Muscle layer of duodenum (tissue), 2 donors: Measurements from ENCODE around the gene AGO4.
"Not testable (repeated sequence)": the region's sequence is repeated elsewhere in the genome, so short reads cannot be mapped to it uniquely, and the experiment has no call there.

Experiments used
- H3K27ac ChIP-seq: one replicate; pipeline ENCODE4 v1.7.0; 2013; ENCODE audit warnings: mild to moderate bottlenecking, low read length
- H3K27me3 ChIP-seq: one replicate; pipeline ENCODE4 v1.7.0; 2013; ENCODE audit warnings: low read depth, mild to moderate bottlenecking, control low read depth, low read length
- H3K36me3 ChIP-seq, 2 donors: one replicate each; pipeline ENCODE4 v1.7.0; 2013; ENCODE audit warnings: low read length in 2 of 2, control low read depth in 1 of 2, mild to moderate bottlenecking in 1 of 2; ENCODE audit not compliant: insufficient read depth in 2 of 2, control insufficient read depth in 1 of 2
- H3K4me1 ChIP-seq, 2 donors: one replicate each; pipeline ENCODE4 v1.7.0; 2013; ENCODE audit warnings: low read length in 2 of 2, mild to moderate bottlenecking in 2 of 2, control low read depth in 1 of 2, moderate library complexity in 1 of 2; ENCODE audit not compliant: insufficient read depth in 2 of 2, control insufficient read depth in 1 of 2
- H3K4me3 ChIP-seq, 2 donors: one replicate each; pipeline ENCODE4 v1.7.0; 2013; ENCODE audit warnings: low read length in 2 of 2, low read depth in 1 of 2, mild to moderate bottlenecking in 1 of 2
- H3K9me3 ChIP-seq, 2 donors: one replicate each; pipeline ENCODE4 v1.7.0; 2013; ENCODE audit warnings: low read length in 2 of 2, control low read depth in 1 of 2, mild to moderate bottlenecking in 1 of 2; ENCODE audit not compliant: control insufficient read depth in 1 of 2
- donor health status: healthy.

The AGO4 gene

GRCh38 chr1:35869245-35869950 is 61.6 kb downstream of the AGO4 start:
- H3K4me3 ChIP-seq, H3K36me3 ChIP-seq, H3K27ac ChIP-seq, H3K4me1 ChIP-seq, H3K27me3 ChIP-seq, H3K9me3 ChIP-seq: not testable (repeated sequence)

GRCh38 chr1:35870651-35871309 is 63.0 kb downstream of the AGO4 start:
- Histone ChIP-seq H3K4me1 (no peaks in the 10 kb centered on the region), H3K27ac (no peak overlapping the region), H3K36me3 (no peaks in the 10 kb centered on the region), H3K4me3 (no peak overlapping the region), H3K27me3 (no peaks in the 10 kb centered on the region), H3K9me3 (no peaks in the 10 kb centered on the region)

GRCh38 chr1:35873243-35873750 is 65.5 kb downstream of the AGO4 start:
- H3K36me3 ChIP-seq = no peaks in the 10 kb centered on the region
- H3K9me3 ChIP-seq = no peaks in the 10 kb centered on the region
- no peaks in the 10 kb centered on the region for H3K4me1 ChIP-seq
- H3K27me3 ChIP-seq = no peaks in the 10 kb centered on the region
- no peak overlapping the region for H3K27ac ChIP-seq
- H3K4me3 ChIP-seq = no peak overlapping the region

GRCh38 chr1:35874115-35874514 is 66.3 kb downstream of the AGO4 start:
- H3K4me1 ChIP-seq, H3K27me3 ChIP-seq, H3K36me3 ChIP-seq, H3K27ac ChIP-seq, H3K4me3 ChIP-seq, H3K9me3 ChIP-seq: not testable (repeated sequence)

GRCh38 chr1:35876988-35877387 is 69.2 kb downstream of the AGO4 start:
- H3K27ac ChIP-seq = no peak overlapping the region
- H3K4me1 ChIP-seq = no peaks in the 10 kb centered on the region
- no peak overlapping the region for H3K4me3 ChIP-seq
- H3K36me3 ChIP-seq = no peaks in the 10 kb centered on the region
- no peaks in the 10 kb centered on the region for H3K27me3 ChIP-seq
- H3K9me3 ChIP-seq = no peaks in the 10 kb centered on the region

- H3K4me3 ChIP-seq = no peak overlapping the region
- H3K27me3 ChIP-seq = no peaks in the 10 kb centered on the region
- peaks cover 14 to 27% of the 10 kb centered on the region in 2 donors for H3K4me1 ChIP-seq
- H3K36me3 ChIP-seq = no peaks in the 10 kb centered on the region
- no peak overlapping the region for H3K27ac ChIP-seq
- no peaks in the 10 kb centered on the region for H3K9me3 ChIP-seq
Measured at GRCh38 chr1:35881850-35882273, 74.0 kb downstream of the AGO4 start.

- Histone ChIP-seq H3K27ac (no peak overlapping the region), H3K27me3 (no peaks in the 10 kb centered on the region), H3K36me3 (no peaks in the 10 kb centered on the region), H3K4me1 (peaks cover 21 to 31% of the 10 kb centered on the region in 2 donors), H3K4me3 (peak overlapping the region in 1 of 2 donors; percentile 95), H3K9me3 (no peaks in the 10 kb centered on the region)
Measured at GRCh38 chr1:35882586-35882944, 74.7 kb downstream of the AGO4 start.

GRCh38 chr1:35882945-35883634 is 75.3 kb downstream of the AGO4 start, which contains the start of gene AGO1:
TSS of gene AGO1 (plus strand) at chr1:35883209. CDS start at chr1:35883422, 213 bp downstream.
- Histone ChIP-seq H3K9me3 (no peaks in the 10 kb centered on the region), H3K27me3 (no peaks in the 10 kb centered on the region), H3K4me3 (peak within 1 kb of the TSS; percentile 95 to 99), H3K36me3 (no peaks in the 10 kb centered on the region), H3K4me1 (peaks cover 23 to 31% of the 10 kb centered on the region in 2 donors), H3K27ac (peak within 1 kb of the TSS; percentile 87)

- H3K4me1 ChIP-seq = peaks cover 23 to 31% of the 10 kb centered on the region in 2 donors
- H3K27me3 ChIP-seq = no peaks in the 10 kb centered on the region
- H3K36me3 ChIP-seq = peaks cover 0 to 6% of the 10 kb centered on the region in 2 donors
- H3K9me3 ChIP-seq = no peaks in the 10 kb centered on the region
- peak overlapping the region; percentile 87 for H3K27ac ChIP-seq
- peak overlapping the region; percentile 95 to 99 for H3K4me3 ChIP-seq
Measured at GRCh38 chr1:35883635-35884101, 75.9 kb downstream of the AGO4 start.

GRCh38 chr1:35884934-35885333 is 77.1 kb downstream of the AGO4 start:
- H3K27me3 ChIP-seq = no peaks in the 10 kb centered on the region
- no peak overlapping the region for H3K27ac ChIP-seq
- H3K4me1 ChIP-seq = peaks cover 23 to 31% of the 10 kb centered on the region in 2 donors
- no peaks in the 10 kb centered on the region for H3K9me3 ChIP-seq
- peaks cover 0 to 11% of the 10 kb centered on the region in 2 donors for H3K36me3 ChIP-seq
- H3K4me3 ChIP-seq = no peak overlapping the region

- H3K4me1 ChIP-seq = peaks cover 23 to 31% of the 10 kb centered on the region in 2 donors
- H3K27ac ChIP-seq = peak overlapping the region; percentile 33
- H3K9me3 ChIP-seq = no peaks in the 10 kb centered on the region
- peaks cover 2 to 15% of the 10 kb centered on the region in 2 donors for H3K36me3 ChIP-seq
- no peak overlapping the region for H3K4me3 ChIP-seq
- H3K27me3 ChIP-seq = no peaks in the 10 kb centered on the region
Measured at GRCh38 chr1:35885961-35886558, 78.2 kb downstream of the AGO4 start.
